Endodermal cell (in vitro differentiated cells): ENCODE data around the gene BNC2. TPM values are rescaled to one million over a fixed set of nuclear protein-coding genes. Genes with fewer than 3 reads are reported as not detected.

Experiments used
- DNase-seq: peaks from one replicate; pipeline ENCODE4 v3.0.0-alpha.2; 2017
- H3K27ac ChIP-seq: 2 replicates; pipeline ENCODE4 v1.5.1; 2013; ENCODE audit warnings: mild to moderate bottlenecking, low read depth, low read length, moderate library complexity
- H3K27me3 ChIP-seq: 2 replicates; pipeline ENCODE4 v1.6.1; 2013; ENCODE audit warnings: mild to moderate bottlenecking, low read length, moderate library complexity; ENCODE audit not compliant: insufficient read depth, control insufficient read depth, poor library complexity, severe bottlenecking
- H3K36me3 ChIP-seq: 2 replicates; pipeline ENCODE4 v1.7.0; 2013; ENCODE audit warnings: mild to moderate bottlenecking, low read length, moderate library complexity; ENCODE audit not compliant: control insufficient read depth, insufficient read depth
- H3K4me1 ChIP-seq: one replicate; pipeline ENCODE4 v1.7.0; 2013; ENCODE audit warnings: low read length; ENCODE audit not compliant: control insufficient read depth, insufficient read depth
- H3K4me3 ChIP-seq: 2 replicates; pipeline ENCODE4 v1.5.1; 2013; ENCODE audit warnings: mild to moderate bottlenecking, low read length, moderate library complexity
- H3K9ac ChIP-seq: 2 replicates; pipeline ENCODE4 v1.6.1; 2013; ENCODE audit warnings: mild to moderate bottlenecking, low read length, moderate library complexity; ENCODE audit not compliant: poor library complexity, severe bottlenecking; ENCODE audit errors: extremely low read depth
- H3K9me3 ChIP-seq: 2 replicates; pipeline ENCODE4 v1.6.1; 2013; ENCODE audit warnings: mild to moderate bottlenecking, low read length, moderate library complexity; ENCODE audit not compliant: control insufficient read depth
- H3K27ac Mint-ChIP-seq: 2 replicates; pipeline ENCODE4 v1.8.0; 2020; ENCODE audit warnings: mixed read lengths
- H3K27me3 Mint-ChIP-seq: 2 replicates; pipeline ENCODE4 v1.8.0; 2021; ENCODE audit warnings: mild to moderate bottlenecking, mixed read lengths; ENCODE audit not compliant: insufficient read depth
- H3K36me3 Mint-ChIP-seq: 2 replicates; pipeline ENCODE4 v1.8.0; 2020; ENCODE audit warnings: low read depth, mixed read lengths
- H3K4me1 Mint-ChIP-seq: 2 replicates; pipeline ENCODE4 v1.8.0; 2020; ENCODE audit warnings: mixed read lengths
- H3K4me3 Mint-ChIP-seq: 2 replicates; pipeline ENCODE4 v1.8.0; 2020; ENCODE audit warnings: mild to moderate bottlenecking, moderate library complexity, mixed read lengths
- H3K9me3 Mint-ChIP-seq: 2 replicates; pipeline ENCODE4 v1.8.0; 2020; ENCODE audit warnings: mild to moderate bottlenecking, mixed read lengths
- WGBS, 2 experiments: methylation state at CpG; one replicate each; pipeline versions ENCODE4 v1.1.5 to v1.1.7; 2013; ENCODE audit warnings: missing lambda C conversion rate in 2 of 2, mixed read lengths in 1 of 2; ENCODE audit not compliant: insufficient coverage in 1 of 2, insufficient read length in 1 of 2; 5-methylcytosine and 5-hydroxymethylcytosine counted together
- total RNA-seq, 2 donors: library from RNA; stranded (reverse); fragmentation: NEBNext Ultra II Directional in 1 of 2; extraction: Animal tissue kit (Norgen Biotek cat#: 25700) in 1 of 2; gene quantifications; 2 replicates in 1 of 2; 3 replicates in 1 of 2; pipeline ENCODE4 v1.2.1, GENCODE V29; 2021
- TF ChIP-seq, protein P1 (sequence below): fragments of 200-600 bp; sonication (generic); conservative IDR thresholded peaks from 2 replicates; pipeline ENCODE4 v1.5.0; 2021; ENCODE audit warnings: antibody characterized with exemption, mild to moderate bottlenecking

Gene BNC2
- total RNA-seq, 2 donors from 2014 or later = 3.0 to 10.5 TPM

DNA sequence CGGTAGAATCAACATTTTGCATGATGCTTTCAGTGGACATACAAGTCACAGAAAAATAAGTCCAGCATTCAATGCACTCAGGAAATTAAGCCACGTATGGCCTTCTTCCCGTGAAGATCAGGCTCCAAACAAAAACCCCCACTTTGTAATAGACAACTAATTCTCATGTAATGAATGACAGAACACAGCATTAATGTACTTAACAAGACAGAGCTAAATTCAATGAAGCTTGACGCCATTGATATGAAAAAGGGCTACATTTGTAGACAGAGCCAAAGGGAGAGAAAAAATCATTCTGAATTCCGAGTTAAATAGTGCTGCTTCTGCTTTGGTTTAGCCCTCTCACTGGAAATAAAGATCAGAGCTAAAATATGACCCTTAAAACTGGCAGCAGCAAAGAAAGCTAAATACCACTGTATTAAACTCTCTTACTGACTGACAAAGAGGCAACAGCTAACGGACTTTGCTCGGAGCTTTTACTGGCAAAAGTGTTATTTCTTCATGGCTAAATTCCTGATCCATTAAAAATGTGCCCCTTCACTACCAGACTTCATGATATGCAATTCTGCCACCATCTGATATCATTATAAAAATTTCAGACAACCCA is 250.5 kb downstream of the BNC2 start:
- Histone ChIP-seq H3K27me3 (peaks cover 6% of the 10 kb centered on the region), H3K27ac (peak overlapping the region; percentile 59), H3K4me1 (no peaks in the 10 kb centered on the region), H3K9ac (no peak overlapping the region), H3K4me3 (no peak overlapping the region), H3K9me3 (no peaks in the 10 kb centered on the region), H3K36me3 (no peaks in the 10 kb centered on the region)
- Mint-ChIP-seq H3K9me3 (no peaks in the 10 kb centered on the region), H3K27ac (no peak overlapping the region), H3K36me3 (no peaks in the 10 kb centered on the region), H3K4me3 (no peak overlapping the region), H3K4me1 (peaks cover 11% of the 10 kb centered on the region), H3K27me3 (peaks cover 35% of the 10 kb centered on the region)
- 73 to 82% methylated on average over 5 to 7 of the region's 7 CpGs for WGBS, 2 experiments
- DNase-seq = no peak
- TF ChIP-seq, protein P1, sequence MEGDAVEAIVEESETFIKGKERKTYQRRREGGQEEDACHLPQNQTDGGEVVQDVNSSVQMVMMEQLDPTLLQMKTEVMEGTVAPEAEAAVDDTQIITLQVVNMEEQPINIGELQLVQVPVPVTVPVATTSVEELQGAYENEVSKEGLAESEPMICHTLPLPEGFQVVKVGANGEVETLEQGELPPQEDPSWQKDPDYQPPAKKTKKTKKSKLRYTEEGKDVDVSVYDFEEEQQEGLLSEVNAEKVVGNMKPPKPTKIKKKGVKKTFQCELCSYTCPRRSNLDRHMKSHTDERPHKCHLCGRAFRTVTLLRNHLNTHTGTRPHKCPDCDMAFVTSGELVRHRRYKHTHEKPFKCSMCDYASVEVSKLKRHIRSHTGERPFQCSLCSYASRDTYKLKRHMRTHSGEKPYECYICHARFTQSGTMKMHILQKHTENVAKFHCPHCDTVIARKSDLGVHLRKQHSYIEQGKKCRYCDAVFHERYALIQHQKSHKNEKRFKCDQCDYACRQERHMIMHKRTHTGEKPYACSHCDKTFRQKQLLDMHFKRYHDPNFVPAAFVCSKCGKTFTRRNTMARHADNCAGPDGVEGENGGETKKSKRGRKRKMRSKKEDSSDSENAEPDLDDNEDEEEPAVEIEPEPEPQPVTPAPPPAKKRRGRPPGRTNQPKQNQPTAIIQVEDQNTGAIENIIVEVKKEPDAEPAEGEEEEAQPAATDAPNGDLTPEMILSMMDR = no peak

DNA sequence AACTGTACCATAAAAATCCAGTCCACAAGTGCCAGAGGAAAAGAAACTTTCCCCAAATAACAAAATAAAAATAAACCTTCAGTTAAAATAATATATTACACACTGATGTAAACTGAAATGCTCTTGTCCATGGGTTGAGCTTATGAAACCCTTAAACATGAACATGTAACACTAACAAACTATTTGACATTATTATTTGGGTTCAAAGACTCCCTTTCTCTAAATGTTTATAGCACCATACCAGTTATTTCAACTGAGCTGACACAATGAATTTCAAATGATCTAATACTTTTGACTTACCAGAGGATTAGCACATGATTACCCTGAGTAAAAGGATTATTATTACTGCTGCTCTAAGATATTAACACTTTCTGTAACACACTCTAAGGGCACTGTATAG is 251.1 kb downstream of the BNC2 start:
- Mint-ChIP-seq H3K27ac (no peak overlapping the region), H3K4me1 (peaks cover 11% of the 10 kb centered on the region), H3K27me3 (peaks cover 35% of the 10 kb centered on the region)

GRCh38 chr9:16618524-16618923 is 251.9 kb downstream of the BNC2 start:
- TF ChIP-seq, protein P1 = no peak
- Histone ChIP-seq H3K4me1 (no peaks in the 10 kb centered on the region), H3K4me3 (no peak overlapping the region), H3K27ac (no peak overlapping the region), H3K9me3 (no peaks in the 10 kb centered on the region), H3K36me3 (no peaks in the 10 kb centered on the region), H3K9ac (no peak overlapping the region), H3K27me3 (peaks cover 6% of the 10 kb centered on the region)
- peaks cover 35% of the 10 kb centered on the region for H3K27me3 Mint-ChIP-seq
- no peak overlapping the region for H3K4me3 Mint-ChIP-seq
- peaks cover 11% of the 10 kb centered on the region for H3K4me1 Mint-ChIP-seq
- no peak for DNase-seq
- WGBS, 2 experiments = 79 to 90% methylated on average over 2 to 3 of the region's 3 CpGs
- no peaks in the 10 kb centered on the region for H3K9me3 Mint-ChIP-seq
- H3K27ac Mint-ChIP-seq = no peak overlapping the region
- H3K36me3 Mint-ChIP-seq = no peaks in the 10 kb centered on the region

More for the DNA sequence above, 251.1 kb downstream of the BNC2 start:
- no peak overlapping the region for H3K9ac ChIP-seq
- TF ChIP-seq, protein P1 = no peak
- no peak overlapping the region for H3K27ac ChIP-seq
- H3K9me3 Mint-ChIP-seq = no peaks in the 10 kb centered on the region
- no peaks in the 10 kb centered on the region for H3K36me3 Mint-ChIP-seq
- H3K4me3 Mint-ChIP-seq = no peak overlapping the region
- peaks cover 6% of the 10 kb centered on the region for H3K27me3 ChIP-seq
- H3K4me1 ChIP-seq = no peaks in the 10 kb centered on the region
- H3K9me3 ChIP-seq = no peaks in the 10 kb centered on the region
- DNase-seq = no peak
- H3K4me3 ChIP-seq = no peak overlapping the region
- H3K36me3 ChIP-seq = no peaks in the 10 kb centered on the region
